GM19397 (cell line): ENCODE measurements around the gene SGCD.

ENCODE experiments used
- ATAC-seq: cut with Tn5 transposase; IDR thresholded peaks from one replicate; pipeline ENCODE4 v1.9.1; 2021; ENCODE audit warnings: mild to moderate bottlenecking, moderate library complexity; ENCODE audit not compliant: unreplicated experiment

Gene SGCD

GRCh38 chr5:156326718-156327259, at the start of gene SGCD:
Gene SGCD (plus strand): TSS chr5:156327164.
- no peak for ATAC-seq

- ATAC-seq, result no peak
Measured at GRCh38 chr5:156277290-156277689, 49.7 kb upstream of the SGCD start.

GRCh38 chr5:156295431-156295830, 31.5 kb upstream of the SGCD start:
- no peak for ATAC-seq

- no peak for ATAC-seq
Measured at GRCh38 chr5:156310115-156310514, 16.8 kb upstream of the SGCD start.

GRCh38 chr5:156312897-156313694, 13.9 kb upstream of the SGCD start:
- no peak for ATAC-seq

GRCh38 chr5:156314416-156314815, 12.5 kb upstream of the SGCD start:
- ATAC-seq, result no peak

- ATAC-seq, result no peak
Measured at GRCh38 chr5:156322666-156323065, 4.3 kb upstream of the SGCD start.

- ATAC-seq, result no peak
Measured at GRCh38 chr5:156327296-156327695, 332 bp downstream of the SGCD start.

GRCh38 chr5:156328161-156328560, 1.2 kb downstream of the SGCD start:
- ATAC-seq, result no peak

GRCh38 chr5:156328766-156329165, 1.8 kb downstream of the SGCD start:
- ATAC-seq, result no peak

- ATAC-seq, result no peak
Measured at GRCh38 chr5:156329171-156329611, 2.2 kb downstream of the SGCD start.

GRCh38 chr5:156330141-156330870, 3.3 kb downstream of the SGCD start:
- no peak for ATAC-seq

GRCh38 chr5:156331181-156331580, 4.2 kb downstream of the SGCD start:
- no peak for ATAC-seq

- no peak for ATAC-seq
Measured at GRCh38 chr5:156331845-156332244, 4.9 kb downstream of the SGCD start.

- ATAC-seq, result no peak
Measured at GRCh38 chr5:156332245-156332644, 5.3 kb downstream of the SGCD start.

GRCh38 chr5:156339139-156339841, 12.3 kb downstream of the SGCD start:
- ATAC-seq, result no peak

GRCh38 chr5:156340893-156341292, 13.9 kb downstream of the SGCD start:
- no peak for ATAC-seq

GRCh38 chr5:156350256-156350655, 23.3 kb downstream of the SGCD start:
- no peak for ATAC-seq

- ATAC-seq, result no peak
Measured at GRCh38 chr5:156351423-156351822, 24.5 kb downstream of the SGCD start.

- ATAC-seq, result no peak
Measured at GRCh38 chr5:156354571-156354970, 27.6 kb downstream of the SGCD start.

GRCh38 chr5:156356238-156356637, 29.3 kb downstream of the SGCD start:
- ATAC-seq, result no peak
